Measurements from ENCODE around the gene QPCTL. TPM values are rescaled to one million over a fixed set of nuclear protein-coding genes. Genes with fewer than 3 reads are reported as not detected.

Gene QPCTL
- total RNA-seq (2014; rRNA removed; shearing (Covaris generic)), result 12.8 and 25.3 TPM in 2 replicates

- peak; percentile 100 for DNase-seq (ENCODE audit: low read depth)
Observed at GRCh38 chr19:45692187-45693105, at the start of gene QPCTL. TSS of gene QPCTL (plus strand) at chr19:45692666. CDS start at chr19:45692704, 38 bp downstream.

GRCh38 chr19:45643024-45643926 is 49.2 kb upstream of the QPCTL start:
- peak; percentile 71 for DNase-seq (ENCODE audit: low read depth)

GRCh38 chr19:45643927-45644771 is 48.3 kb upstream of the QPCTL start:
- no peak for DNase-seq (ENCODE audit: low read depth)

GRCh38 chr19:45645068-45645630 is 47.3 kb upstream of the QPCTL start:
- no peak for DNase-seq (ENCODE audit: low read depth)

- DNase-seq (ENCODE audit: low read depth), result peak; percentile 84
Observed at GRCh38 chr19:45645631-45646344, 46.7 kb upstream of the QPCTL start.

- no peak for DNase-seq (ENCODE audit: low read depth)
Observed at GRCh38 chr19:45646345-45646698, 46.1 kb upstream of the QPCTL start.

GRCh38 chr19:45650722-45651121 is 41.7 kb upstream of the QPCTL start:
- no peak for DNase-seq (ENCODE audit: low read depth)

GRCh38 chr19:45653634-45654033 is 38.8 kb upstream of the QPCTL start:
- no peak for DNase-seq (ENCODE audit: low read depth)

- no peak for DNase-seq (ENCODE audit: low read depth)
Observed at GRCh38 chr19:45655073-45655472, 37.4 kb upstream of the QPCTL start.

- DNase-seq (ENCODE audit: low read depth), result no peak
Observed at GRCh38 chr19:45657520-45658167, 34.8 kb upstream of the QPCTL start.

- DNase-seq (ENCODE audit: low read depth), result no peak
Observed at GRCh38 chr19:45659096-45659729, 33.3 kb upstream of the QPCTL start.

- no peak for DNase-seq (ENCODE audit: low read depth)
Observed at GRCh38 chr19:45660636-45661035, 31.8 kb upstream of the QPCTL start.

- DNase-seq (ENCODE audit: low read depth), result no peak
Observed at GRCh38 chr19:45663800-45664199, 28.7 kb upstream of the QPCTL start.

GRCh38 chr19:45664575-45664974 is 27.9 kb upstream of the QPCTL start:
- DNase-seq (ENCODE audit: low read depth), result no peak

GRCh38 chr19:45667620-45668341 is 24.7 kb upstream of the QPCTL start, which contains the start of gene GIPR:
TSS of gene GIPR (plus strand) at chr19:45668221. CDS start at chr19:45669521, 1,300 bp downstream.
- peak; percentile 75 for DNase-seq (ENCODE audit: low read depth)

- DNase-seq (ENCODE audit: low read depth), result no peak
Observed at GRCh38 chr19:45668342-45668871, 24.1 kb upstream of the QPCTL start.

GRCh38 chr19:45670670-45671453 is 21.6 kb upstream of the QPCTL start:
- peak; percentile 30 for DNase-seq (ENCODE audit: low read depth)

- DNase-seq (ENCODE audit: low read depth), result no peak
Observed at GRCh38 chr19:45674946-45675345, 17.5 kb upstream of the QPCTL start.
